Measurements from ENCODE around the gene PSPH.
"Not testable (repeated sequence)": the region's sequence is repeated elsewhere in the genome, so short reads cannot be mapped to it uniquely, and the experiment has no call there.

Gene PSPH
- long read RNA-seq, transcript PSPH-202 (8 exons, 2,178 nt), result major isoform, 21 of 244 reads
- long read RNA-seq, partial matches to known transcripts, result 168 of 244 reads
- long read RNA-seq, other reads (novel, unspliced or antisense), result 52 of 244 reads

GRCh38 chr7:56051339-56052191 lies at the start of gene PSPH, which contains the start of gene CCT6A:
Gene PSPH, minus strand, starts transcription at chr7:56051444. Its CDS starts 30,232 bp downstream, at chr7:56021212.
Gene CCT6A, plus strand, starts transcription at chr7:56051765. Its CDS starts 84 bp downstream, at chr7:56051849.
- DNase-seq (ENCODE audit: low read depth in 1 of 2, low spot score in 1 of 2), result peak; percentile 90 to 96
- TF ChIP-seq SPI1 (IDR thresholded peaks at IDR 0.05; ENCODE audit: borderline replicate concordance, low read depth) (peak; percentile 13; the same call in 1 of the 2 replicates), GABPA (IDR thresholded peaks at IDR 0.05; ENCODE audit: low read depth) (no peak; the same call in 1 of the 2 replicates), CTCF (IDR thresholded peaks at IDR 0.05; ENCODE audit: insufficient read depth, low read length) (no peak), POLR2AphosphoS5 (IDR thresholded peaks at IDR 0.05; ENCODE audit: low read depth) (peak; percentile 90)
- TF ChIP-seq, protein P1, sequence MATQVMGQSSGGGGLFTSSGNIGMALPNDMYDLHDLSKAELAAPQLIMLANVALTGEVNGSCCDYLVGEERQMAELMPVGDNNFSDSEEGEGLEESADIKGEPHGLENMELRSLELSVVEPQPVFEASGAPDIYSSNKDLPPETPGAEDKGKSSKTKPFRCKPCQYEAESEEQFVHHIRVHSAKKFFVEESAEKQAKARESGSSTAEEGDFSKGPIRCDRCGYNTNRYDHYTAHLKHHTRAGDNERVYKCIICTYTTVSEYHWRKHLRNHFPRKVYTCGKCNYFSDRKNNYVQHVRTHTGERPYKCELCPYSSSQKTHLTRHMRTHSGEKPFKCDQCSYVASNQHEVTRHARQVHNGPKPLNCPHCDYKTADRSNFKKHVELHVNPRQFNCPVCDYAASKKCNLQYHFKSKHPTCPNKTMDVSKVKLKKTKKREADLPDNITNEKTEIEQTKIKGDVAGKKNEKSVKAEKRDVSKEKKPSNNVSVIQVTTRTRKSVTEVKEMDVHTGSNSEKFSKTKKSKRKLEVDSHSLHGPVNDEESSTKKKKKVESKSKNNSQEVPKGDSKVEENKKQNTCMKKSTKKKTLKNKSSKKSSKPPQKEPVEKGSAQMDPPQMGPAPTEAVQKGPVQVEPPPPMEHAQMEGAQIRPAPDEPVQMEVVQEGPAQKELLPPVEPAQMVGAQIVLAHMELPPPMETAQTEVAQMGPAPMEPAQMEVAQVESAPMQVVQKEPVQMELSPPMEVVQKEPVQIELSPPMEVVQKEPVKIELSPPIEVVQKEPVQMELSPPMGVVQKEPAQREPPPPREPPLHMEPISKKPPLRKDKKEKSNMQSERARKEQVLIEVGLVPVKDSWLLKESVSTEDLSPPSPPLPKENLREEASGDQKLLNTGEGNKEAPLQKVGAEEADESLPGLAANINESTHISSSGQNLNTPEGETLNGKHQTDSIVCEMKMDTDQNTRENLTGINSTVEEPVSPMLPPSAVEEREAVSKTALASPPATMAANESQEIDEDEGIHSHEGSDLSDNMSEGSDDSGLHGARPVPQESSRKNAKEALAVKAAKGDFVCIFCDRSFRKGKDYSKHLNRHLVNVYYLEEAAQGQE (IDR thresholded peaks at IDR 0.05; ENCODE audit: insufficient replicate concordance, low read depth), result peak; percentile 39
- peak within 1 kb of the TSS; percentile 76 for H3K4me3 ChIP-seq (replicated peaks; ENCODE audit: insufficient read depth, low read length)

DNA sequence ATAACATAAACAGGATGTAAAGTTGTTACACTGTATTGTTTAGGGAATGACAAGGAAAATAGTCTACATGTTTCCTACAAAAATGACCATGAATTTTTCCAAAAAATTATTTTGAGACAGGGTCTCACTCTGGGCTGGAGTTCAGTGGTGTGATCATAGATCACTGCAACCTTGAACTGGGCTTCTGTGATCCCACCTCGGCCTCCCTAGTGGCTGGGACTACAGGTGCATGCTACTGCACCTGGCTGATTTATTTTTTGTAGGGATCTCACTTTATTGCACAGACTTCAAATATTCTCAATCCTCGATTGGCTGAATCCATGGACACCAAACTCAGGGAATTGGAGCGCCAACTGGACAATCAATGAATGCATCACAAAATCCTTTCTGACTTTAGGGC lies 48.4 kb upstream of the PSPH start:
- H3K27ac ChIP-seq (replicated peaks), result no peak overlapping the region
- H3K27me3 ChIP-seq (ENCODE audit: insufficient read depth, poor library complexity, severe bottlenecking), result no peaks in the 10 kb centered on the region
- DNase-seq (ENCODE audit: low read depth in 1 of 2, low spot score in 1 of 2), result no peak
- TF ChIP-seq CTCF (IDR thresholded peaks at IDR 0.05; ENCODE audit: insufficient read depth, low read length) (no peak), SPI1 (IDR thresholded peaks at IDR 0.05; ENCODE audit: borderline replicate concordance, low read depth) (no peak), GABPA (IDR thresholded peaks at IDR 0.05; ENCODE audit: low read depth) (no peak), POLR2AphosphoS5 (IDR thresholded peaks at IDR 0.05; ENCODE audit: low read depth) (no peak; the same call in 1 of the 2 replicates)
- TF ChIP-seq, protein P1 (IDR thresholded peaks at IDR 0.05; ENCODE audit: insufficient replicate concordance, low read depth), result no peak
- no peak overlapping the region for H3K4me3 ChIP-seq (replicated peaks; ENCODE audit: insufficient read depth, low read length)

More at GRCh38 chr7:56051339-56052191, at the start of gene PSPH, which contains the start of gene CCT6A:
- Histone ChIP-seq H3K27me3 (ENCODE audit: insufficient read depth, poor library complexity, severe bottlenecking) (no peaks in the 10 kb centered on the region), H3K27ac (replicated peaks) (peak within 1 kb of the TSS; percentile 86)

- not testable (repeated sequence) for H3K4me3 ChIP-seq (replicated peaks; ENCODE audit: insufficient read depth, low read length); H3K27ac ChIP-seq (replicated peaks)
Observed at GRCh38 chr7:56098187-56099008, 47.2 kb upstream of the PSPH start.

More at GRCh38 chr7:56098187-56099008, 47.2 kb upstream of the PSPH start:
- not testable (repeated sequence) for DNase-seq (ENCODE audit: low read depth in 1 of 2, low spot score in 1 of 2); H3K27me3 ChIP-seq (ENCODE audit: insufficient read depth, poor library complexity, severe bottlenecking)
- TF ChIP-seq POLR2AphosphoS5 (IDR thresholded peaks at IDR 0.05; ENCODE audit: low read depth), result 0 out of 2 replicates have a peak, but pooled peaks have one; percentile 14
